Activated T-helper 1 cell treated with Interleukin-2 at 50 U/mL for 16 hours (primary cell): Measurements from ENCODE around the gene CHST15.

ENCODE experiments used
- DNase-seq: peaks from one replicate; pipeline ENCODE4 v3.0.0-alpha.2; 2020; ENCODE audit warnings: low read depth

CHST15 gene

GRCh38 chr10:124028700-124029480 is 64.5 kb downstream of the CHST15 start:
- DNase-seq, result no peak

- DNase-seq, result no peak
Observed at GRCh38 chr10:124027651-124028050, 65.7 kb downstream of the CHST15 start.

- no peak for DNase-seq
Observed at GRCh38 chr10:124027031-124027611, 66.3 kb downstream of the CHST15 start.

- no peak for DNase-seq
Observed at GRCh38 chr10:124026589-124026939, 66.8 kb downstream of the CHST15 start.

- DNase-seq, result no peak
Observed at GRCh38 chr10:124025660-124026588, 67.5 kb downstream of the CHST15 start.

- DNase-seq, result no peak
Observed at GRCh38 chr10:124025152-124025551, 68.2 kb downstream of the CHST15 start.

GRCh38 chr10:124022066-124022465 is 71.3 kb downstream of the CHST15 start:
- DNase-seq, result no peak

GRCh38 chr10:124020981-124021815 is 72.2 kb downstream of the CHST15 start:
- DNase-seq, result no peak

GRCh38 chr10:124019886-124020797 is 73.3 kb downstream of the CHST15 start:
- no peak for DNase-seq

GRCh38 chr10:124018886-124019525 is 74.4 kb downstream of the CHST15 start:
- DNase-seq, result no peak

GRCh38 chr10:124017729-124018128 is 75.7 kb downstream of the CHST15 start:
- no peak for DNase-seq

- DNase-seq, result no peak
Observed at GRCh38 chr10:124016804-124017375, 76.5 kb downstream of the CHST15 start.

GRCh38 chr10:124015991-124016390 is 77.4 kb downstream of the CHST15 start:
- no peak for DNase-seq

GRCh38 chr10:124014416-124015154 is 78.8 kb downstream of the CHST15 start:
- DNase-seq, result no peak

- DNase-seq, result no peak
Observed at GRCh38 chr10:124013916-124014315, 79.5 kb downstream of the CHST15 start.

GRCh38 chr10:124012991-124013390 is 80.4 kb downstream of the CHST15 start:
- no peak for DNase-seq

GRCh38 chr10:124012583-124012982 is 80.8 kb downstream of the CHST15 start:
- no peak for DNase-seq

GRCh38 chr10:124012066-124012465 is 81.3 kb downstream of the CHST15 start:
- no peak for DNase-seq

GRCh38 chr10:124011464-124011863 is 81.9 kb downstream of the CHST15 start:
- no peak for DNase-seq
